Neural progenitor cell (in vitro differentiated cells): ENCODE data around the gene STAG1. TPM values are rescaled to one million over a fixed set of nuclear protein-coding genes. Genes with fewer than 3 reads are reported as not detected.
"Not testable (repeated sequence)": the region's sequence is repeated elsewhere in the genome, so short reads cannot be mapped to it uniquely, and the experiment has no call there.

Experiments used
- DNase-seq: peaks from one replicate; pipeline ENCODE4 v3.0.0-alpha.2; 2016; ENCODE audit warnings: low spot score
- H2AFZ ChIP-seq: fragments of 200-600 bp; sonication (generic); replicated peaks from 2 replicates; pipeline ENCODE4 v1.6.1; 2016; ENCODE audit warnings: antibody characterized with exemption
- H3F3A ChIP-seq: fragments of 200-600 bp; sonication (generic); 2 replicates; pipeline ENCODE4 v1.6.1; 2016; ENCODE audit warnings: antibody characterized with exemption, low read depth
- H3K27ac ChIP-seq: fragments of 200-600 bp; sonication (generic); 2 replicates; pipeline ENCODE4 v1.5.1; 2016; ENCODE audit warnings: mild to moderate bottlenecking
- H3K27me3 ChIP-seq: fragments of 200-600 bp; sonication (generic); 2 replicates; pipeline ENCODE4 v1.6.1; 2016; ENCODE audit warnings: mild to moderate bottlenecking, moderate library complexity
- H3K36me3 ChIP-seq: fragments of 200-600 bp; sonication (generic); 2 replicates; pipeline ENCODE4 v1.5.1; 2016
- H3K4me1 ChIP-seq: fragments of 200-600 bp; sonication (generic); 2 replicates; pipeline ENCODE4 v1.6.1; 2016; ENCODE audit warnings: mixed run types
- H3K4me2 ChIP-seq: fragments of 200-600 bp; sonication (generic); 2 replicates; pipeline ENCODE4 v1.6.1; 2016
- H3K4me3 ChIP-seq: fragments of 200-600 bp; sonication (generic); 2 replicates; pipeline ENCODE4 v1.5.1; 2016
- H3K79me2 ChIP-seq: fragments of 200-600 bp; sonication (generic); 2 replicates; pipeline ENCODE4 v1.6.1; 2016; ENCODE audit warnings: low read depth
- H3K9ac ChIP-seq: fragments of 200-600 bp; sonication (generic); 2 replicates; pipeline ENCODE4 v1.6.1; 2016
- H3K9me3 ChIP-seq: fragments of 200-600 bp; sonication (generic); 2 replicates; pipeline ENCODE4 v1.5.1; 2016; ENCODE audit warnings: low read depth
- H4K20me1 ChIP-seq: fragments of 200-600 bp; sonication (generic); 2 replicates; pipeline ENCODE4 v1.6.1; 2016; ENCODE audit warnings: low read depth
- H3K27ac Mint-ChIP-seq: 3 replicates; pipeline ENCODE4 v1.8.0; 2021; ENCODE audit warnings: mixed read lengths
- H3K27me3 Mint-ChIP-seq: 2 replicates; pipeline ENCODE4 v1.8.0; 2022; ENCODE audit warnings: low read depth, mild to moderate bottlenecking, inconsistent platforms, moderate library complexity, mixed read lengths; ENCODE audit not compliant: insufficient read depth
- H3K36me3 Mint-ChIP-seq: 3 replicates; pipeline ENCODE4 v1.8.0; 2021; ENCODE audit warnings: mixed read lengths
- H3K4me1 Mint-ChIP-seq: 3 replicates; pipeline ENCODE4 v1.8.0; 2021; ENCODE audit warnings: mixed read lengths
- H3K4me3 Mint-ChIP-seq: 3 replicates; pipeline ENCODE4 v1.8.0; 2021; ENCODE audit warnings: mild to moderate bottlenecking, moderate library complexity, mixed read lengths
- H3K9me3 Mint-ChIP-seq: 3 replicates; pipeline ENCODE4 v1.8.0; 2020; ENCODE audit warnings: mixed read lengths
- CTCF ChIP-seq: fragments of 200-600 bp; sonication (generic); IDR thresholded peaks from 2 replicates; pipeline ENCODE4 v1.5.1; 2017; ENCODE audit warnings: antibody characterized with exemption, mild to moderate bottlenecking
- EZH2 ChIP-seq: fragments of 200-600 bp; sonication (generic); IDR thresholded peaks from 2 replicates; pipeline ENCODE4 v1.6.1; 2017; ENCODE audit warnings: antibody characterized with exemption, mild to moderate bottlenecking, moderate library complexity
- EZH2phosphoT487 ChIP-seq: fragments of 200-600 bp; sonication (generic); IDR thresholded peaks from 2 replicates; pipeline ENCODE4 v1.6.1; 2017; ENCODE audit warnings: antibody characterized with exemption
- total RNA-seq: library from RNA; depleted of rRNA; stranded (reverse); fragments of >200 nt; gene quantifications from 2 replicates; pipeline ENCODE4 v1.2.3, GENCODE V29; 2015; ENCODE audit warnings: low replicate concordance

The STAG1 gene
- total RNA-seq, 1 donor from 2014 or later, result 38.3 TPM

- peak overlapping the region; percentile 51 for H2AFZ ChIP-seq
- TF ChIP-seq EZH2, result no peak
- TF ChIP-seq CTCF, result no peak
- no peak for TF ChIP-seq EZH2phosphoT487
Measured at GRCh38 chr3:136751316-136752171, 634 bp downstream of the STAG1 start.

GRCh38 chr3:136750897-136751315 lies 1.3 kb downstream of the STAG1 start:
- Histone ChIP-seq H3K4me1 (peaks cover 40% of the 10 kb centered on the region), H3K4me2 (peak overlapping the region; percentile 82), H3F3A (peaks cover 38% of the 10 kb centered on the region), H2AFZ (peak overlapping the region; percentile 51), H3K4me3 (peak overlapping the region; percentile 77), H4K20me1 (no peaks in the 10 kb centered on the region), H3K9ac (peak overlapping the region; percentile 81), H3K9me3 (no peaks in the 10 kb centered on the region), H3K79me2 (peaks cover 65% of the 10 kb centered on the region), H3K27me3 (no peaks in the 10 kb centered on the region), H3K27ac (peak overlapping the region; percentile 99), H3K36me3 (no peaks in the 10 kb centered on the region)
- peak overlapping the region; percentile 99 for H3K27ac Mint-ChIP-seq
- peaks cover 4% of the 10 kb centered on the region for H3K36me3 Mint-ChIP-seq
- peak overlapping the region; percentile 94 for H3K4me3 Mint-ChIP-seq
- no peak for DNase-seq
- peaks cover 8% of the 10 kb centered on the region for H3K27me3 Mint-ChIP-seq
- H3K9me3 Mint-ChIP-seq, result peaks cover under 1% of the 10 kb centered on the region
- peaks cover 43% of the 10 kb centered on the region for H3K4me1 Mint-ChIP-seq
- TF ChIP-seq EZH2phosphoT487 (no peak), EZH2 (no peak), CTCF (no peak)

More at GRCh38 chr3:136751316-136752171, 634 bp downstream of the STAG1 start:
- Histone ChIP-seq H3K36me3 (no peaks in the 10 kb centered on the region), H3F3A (peaks cover 38% of the 10 kb centered on the region), H4K20me1 (no peaks in the 10 kb centered on the region), H3K27me3 (no peaks in the 10 kb centered on the region), H3K27ac (peak overlapping the region; percentile 99), H3K4me3 (peak overlapping the region; percentile 77), H3K9me3 (no peaks in the 10 kb centered on the region), H3K4me1 (peaks cover 40% of the 10 kb centered on the region), H3K79me2 (peaks cover 59% of the 10 kb centered on the region), H3K9ac (peak overlapping the region; percentile 81), H3K4me2 (peak overlapping the region; percentile 82)
- DNase-seq, result peak; percentile 94
- no peaks in the 10 kb centered on the region for H3K9me3 Mint-ChIP-seq
- peaks cover 43% of the 10 kb centered on the region for H3K4me1 Mint-ChIP-seq
- peaks cover 8% of the 10 kb centered on the region for H3K27me3 Mint-ChIP-seq
- peak overlapping the region; percentile 99 for H3K27ac Mint-ChIP-seq
- H3K4me3 Mint-ChIP-seq, result peak overlapping the region; percentile 94
- peaks cover 7% of the 10 kb centered on the region for H3K36me3 Mint-ChIP-seq

GRCh38 chr3:136750209-136750896 lies 1.8 kb downstream of the STAG1 start:
- Histone ChIP-seq H3K9ac (peak overlapping the region; percentile 81), H3K36me3 (no peaks in the 10 kb centered on the region), H3K79me2 (peaks cover 71% of the 10 kb centered on the region), H3K4me1 (peaks cover 40% of the 10 kb centered on the region), H3K4me3 (peak overlapping the region; percentile 77), H3K27ac (peak overlapping the region; percentile 99), H2AFZ (no peak overlapping the region), H3K4me2 (peak overlapping the region; percentile 82), H3K27me3 (no peaks in the 10 kb centered on the region), H3F3A (peaks cover 38% of the 10 kb centered on the region), H4K20me1 (no peaks in the 10 kb centered on the region), H3K9me3 (no peaks in the 10 kb centered on the region)
- H3K36me3 Mint-ChIP-seq, result peaks cover 4% of the 10 kb centered on the region
- TF ChIP-seq EZH2 (no peak), CTCF (no peak), EZH2phosphoT487 (no peak)
- H3K4me3 Mint-ChIP-seq, result peak overlapping the region; percentile 94
- H3K4me1 Mint-ChIP-seq, result peaks cover 43% of the 10 kb centered on the region
- peak overlapping the region; percentile 99 for H3K27ac Mint-ChIP-seq
- H3K9me3 Mint-ChIP-seq, result peaks cover 6% of the 10 kb centered on the region
- no peak for DNase-seq
- peaks cover 8% of the 10 kb centered on the region for H3K27me3 Mint-ChIP-seq

GRCh38 chr3:136749602-136750001 lies 2.6 kb downstream of the STAG1 start:
- H3K27me3 Mint-ChIP-seq, result not testable (repeated sequence)
- H3K4me2 ChIP-seq, result peak overlapping the region; percentile 82

More at GRCh38 chr3:136749602-136750001, 2.6 kb downstream of the STAG1 start:
- not testable (repeated sequence) for H3K36me3 Mint-ChIP-seq, H3K9ac ChIP-seq, H2AFZ ChIP-seq, H4K20me1 ChIP-seq, H3K27me3 ChIP-seq, H3K9me3 ChIP-seq, DNase-seq, H3K27ac ChIP-seq, H3K36me3 ChIP-seq
- Histone ChIP-seq H3K4me3 (peak overlapping the region; percentile 77), H3F3A (peaks cover 38% of the 10 kb centered on the region), H3K4me1 (peaks cover 40% of the 10 kb centered on the region), H3K79me2 (peaks cover 78% of the 10 kb centered on the region)
- Mint-ChIP-seq H3K4me3 (peak overlapping the region; percentile 94), H3K9me3 (peaks cover 13% of the 10 kb centered on the region), H3K4me1 (peaks cover 42% of the 10 kb centered on the region), H3K27ac (peak overlapping the region; percentile 99)
